Left ventricle myocardium superior (tissue), 1 donor: ENCODE results near the gene SLC6A5. TPM values are rescaled to one million over a fixed set of nuclear protein-coding genes. Genes with fewer than 3 reads are reported as not detected.

Source experiments
- ATAC-seq: fragments of 200-7000 bp; cut with Tn5 transposase; one replicate; pipeline ENCODE4 v1.9.1; 2020; ENCODE audit warnings: mild to moderate bottlenecking, moderate library complexity
- DNase-seq: peaks from one replicate; pipeline ENCODE4 v3.0.0-alpha.2; 2020
- intact Hi-C: fragments of 100-400 bp; cut with micrococcal nuclease; formaldehyde crosslinking; loops from one replicate; pipeline ENCODE4 v1.11.0; 2022
- total RNA-seq: library from RNA; stranded (reverse); fragmentation: NEBNext Ultra II Directional; extraction: Animal tissue kit (Norgen Biotek cat#: 25700); gene quantifications from one replicate; pipeline ENCODE4 v1.2.1, GENCODE V29; 2021
- donor health status: DM: no; HTN: yes; CAD: no; lungs with severe emphysema.

SLC6A5 gene
- total RNA-seq, 1 donor from 2014 or later, result not detected

- no peak for DNase-seq
- no peak for ATAC-seq
- intact Hi-C loops, result no loop called here
Measured at GRCh38 chr11:20652150-20652806, 52.9 kb downstream of the SLC6A5 start.

GRCh38 chr11:20654038-20654437, 54.6 kb downstream of the SLC6A5 start:
- intact Hi-C loops, result no loop called here
- no peak for ATAC-seq
- DNase-seq, result no peak

GRCh38 chr11:20656901-20657300, 57.5 kb downstream of the SLC6A5 start:
- ATAC-seq (no peak), DNase-seq (no peak)
- intact Hi-C loops, result no loop called here

GRCh38 chr11:20658135-20658534, 58.7 kb downstream of the SLC6A5 start:
- no peak for DNase-seq
- no peak for ATAC-seq
- intact Hi-C loops, result no loop called here

- no peak for DNase-seq
- no peak for ATAC-seq
- intact Hi-C loops, result no loop called here
Measured at GRCh38 chr11:20661445-20661844, 62.0 kb downstream of the SLC6A5 start.

GRCh38 chr11:20661850-20662249, 62.4 kb downstream of the SLC6A5 start:
- DNase-seq, result no peak
- no peak for ATAC-seq
- intact Hi-C loops, result no loop called here

GRCh38 chr11:20668131-20668809, 68.9 kb downstream of the SLC6A5 start:
- intact Hi-C loops, result no loop called here
- no peak for ATAC-seq
- DNase-seq, result no peak

GRCh38 chr11:20668844-20669819, 69.7 kb downstream of the SLC6A5 start, which contains the start of gene NELL1:
Gene NELL1, plus strand, starts transcription at chr11:20669586.
- ATAC-seq, result no peak
- DNase-seq, result no peak
- intact Hi-C loops, result no loop called here

GRCh38 chr11:20669820-20670684, 70.6 kb downstream of the SLC6A5 start:
- DNase-seq (no peak), ATAC-seq (no peak)
- intact Hi-C loops, result no loop called here

GRCh38 chr11:20670932-20671403, 71.6 kb downstream of the SLC6A5 start:
- intact Hi-C loops, result no loop called here
- no peak for ATAC-seq
- no peak for DNase-seq

GRCh38 chr11:20671856-20672546, 72.6 kb downstream of the SLC6A5 start:
- ATAC-seq, result no peak
- DNase-seq, result no peak
- intact Hi-C loops, result no loop called here

- intact Hi-C loops, result no loop called here
- DNase-seq (no peak), ATAC-seq (no peak)
Measured at GRCh38 chr11:20672575-20672974, 73.2 kb downstream of the SLC6A5 start.

- ATAC-seq, result no peak
- intact Hi-C loops, result no loop called here
- no peak for DNase-seq
Measured at GRCh38 chr11:20676658-20677057, 77.2 kb downstream of the SLC6A5 start.

GRCh38 chr11:20688761-20689160, 89.4 kb downstream of the SLC6A5 start:
- no peak for DNase-seq
- intact Hi-C loops, result no loop called here
- ATAC-seq, result no peak

GRCh38 chr11:20707876-20708275, 108.5 kb downstream of the SLC6A5 start:
- ATAC-seq, result no peak
- no peak for DNase-seq
- intact Hi-C loops, result no loop called here
